Testis (tissue), 3 donors: ENCODE results near the gene NEMP2. TPM values are rescaled to one million over a fixed set of nuclear protein-coding genes. Genes with fewer than 3 reads are reported as not detected.

Source experiments
- DNase-seq: peaks from one replicate; pipeline ENCODE4 v3.0.0-alpha.2; 2019
- H3K27ac ChIP-seq, 2 donors: fragments of 200-600 bp; sonication (generic); one replicate each; pipeline ENCODE4 v1.5.1; 2019
- H3K27me3 ChIP-seq: fragments of 200-600 bp; sonication (generic); one replicate; pipeline ENCODE4 v1.5.1; 2019
- H3K36me3 ChIP-seq: fragments of 200-600 bp; sonication (generic); one replicate; pipeline ENCODE4 v1.5.1; 2017; ENCODE audit warnings: low read depth; ENCODE audit errors: missing control alignments
- H3K4me1 ChIP-seq: fragments of 200-600 bp; sonication (generic); one replicate; pipeline ENCODE4 v1.5.1; 2019
- H3K4me3 ChIP-seq, 2 donors: fragments of 200-600 bp; sonication (generic); one replicate each; pipeline ENCODE4 v1.5.1; 2017 to 2019
- H3K9me3 ChIP-seq: fragments of 200-600 bp; sonication (generic); one replicate; pipeline ENCODE4 v1.5.1; 2017
- CTCF ChIP-seq, 3 experiments: fragments of 450-650 bp in 2 of 3; fragments of 200-600 bp in 1 of 3; sonication (generic) in 1 of 3; IDR thresholded peaks; one replicate each; pipeline ENCODE4 v1.5.1; 2016 to 2019; ENCODE audit warnings: antibody characterized with exemption in 3 of 3, mild to moderate bottlenecking in 2 of 3, moderate library complexity in 1 of 3
- POLR2A ChIP-seq: fragments of 450-650 bp; IDR thresholded peaks from one replicate; pipeline ENCODE4 v1.6.1; 2017; ENCODE audit warnings: antibody characterized with exemption, mild to moderate bottlenecking, moderate library complexity
- WGBS, 2 donors: methylation state at CpG; one replicate each; pipeline ENCODE4 v1.1.5; 2018; 5-methylcytosine and 5-hydroxymethylcytosine counted together
- intact Hi-C: fragments of 100-400 bp; cut with DNase I; formaldehyde crosslinking; loops from one replicate; pipeline ENCODE4 v1.15.1; 2023; ENCODE audit warnings: low total_unique reads
- polyA plus RNA-seq: library from polyadenylated mRNA; stranded (reverse); fragments of 350-450 nt; fragmentation: Illumina TruSeq; extraction: RNeasy Lipid Tissue Mini Kit (QIAGEN cat#74804); gene quantifications from one replicate; pipeline ENCODE4 v1.2.3, GENCODE V29; 2014; ENCODE audit warnings: low read depth, low replicate concordance; ENCODE audit not compliant: insufficient read depth
- total RNA-seq, 2 donors: library from RNA; depleted of rRNA; stranded (reverse); fragments of >200 nt; gene quantifications; one replicate each; pipeline ENCODE4 v1.2.3, GENCODE V29; 2016

Gene NEMP2
- total and polyA plus RNA-seq, 3 donors from 2014 or later, result 8.1 to 32.0 (median 16.8) TPM

- intact Hi-C loops, result no loop called here
- Histone ChIP-seq H3K9me3 (no peaks in the 10 kb centered on the region), H3K4me1 (peaks cover 34% of the 10 kb centered on the region), H3K4me3 (no peak overlapping the region), H3K27ac (peak overlapping the region; percentile 83 to 89), H3K36me3 (no peaks in the 10 kb centered on the region), H3K27me3 (no peaks in the 10 kb centered on the region)
- DNase-seq, result no peak
- TF ChIP-seq CTCF (IDR thresholded peaks at IDR 0.05) (no peak), POLR2A (no peak)
- WGBS, 2 donors, result 52 to 62% methylated on average over 5 of the region's 5 CpGs
These were observed 67.6 kb downstream of the NEMP2 start for GRCh38 chr2:190466819-190467446.

- WGBS, 2 donors, result 63 to 74% methylated on average over 2 of the region's 2 CpGs
- no peaks in the 10 kb centered on the region for H3K36me3 ChIP-seq
- no peak overlapping the region for H3K27ac ChIP-seq
- H3K9me3 ChIP-seq, result no peaks in the 10 kb centered on the region
- H3K27me3 ChIP-seq, result no peaks in the 10 kb centered on the region
- no peak for TF ChIP-seq POLR2A
- no peak for TF ChIP-seq CTCF (IDR thresholded peaks at IDR 0.05)
- no peak overlapping the region for H3K4me3 ChIP-seq
- peaks cover 33% of the 10 kb centered on the region for H3K4me1 ChIP-seq
- DNase-seq, result no peak
- intact Hi-C loops, result no loop called here
These were observed 69.5 kb downstream of the NEMP2 start for GRCh38 chr2:190465060-190465459.

DNA sequence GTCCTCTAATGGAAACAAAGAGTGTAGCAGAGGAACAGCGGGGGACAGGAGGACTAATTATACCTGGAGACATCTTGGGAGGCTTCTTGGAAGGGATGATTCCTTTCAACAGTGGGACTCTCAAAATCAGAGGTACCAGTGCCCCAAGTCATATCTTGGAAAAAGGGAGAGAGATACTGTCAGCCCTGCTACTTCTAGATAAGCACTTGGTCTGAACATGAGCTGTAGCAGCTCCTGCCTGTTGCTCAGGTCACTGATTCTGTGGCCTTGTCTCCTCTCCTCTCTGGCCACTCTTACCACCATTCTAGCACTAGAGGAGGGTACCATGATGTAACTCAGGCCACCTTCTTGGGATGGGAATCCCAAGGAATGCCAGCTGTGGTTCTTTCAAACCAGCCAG is 71.9 kb downstream of the NEMP2 start:
- Histone ChIP-seq H3K27ac (no peak overlapping the region), H3K4me3 (no peak overlapping the region), H3K9me3 (no peaks in the 10 kb centered on the region), H3K27me3 (no peaks in the 10 kb centered on the region), H3K4me1 (peaks cover 9% of the 10 kb centered on the region), H3K36me3 (no peaks in the 10 kb centered on the region)
- intact Hi-C loops, result no loop called here
- DNase-seq, result no peak
- 100% methylated on average over 1 of the region's 1 CpG for WGBS, 2 donors
- TF ChIP-seq CTCF (IDR thresholded peaks at IDR 0.05) (no peak), POLR2A (no peak)

- intact Hi-C loops, result no loop called here
- Histone ChIP-seq H3K27me3 (no peaks in the 10 kb centered on the region), H3K36me3 (no peaks in the 10 kb centered on the region), H3K27ac (no peak overlapping the region), H3K9me3 (no peaks in the 10 kb centered on the region), H3K4me3 (no peak overlapping the region), H3K4me1 (peaks cover 6% of the 10 kb centered on the region)
- DNase-seq, result no peak
- 85 to 98% methylated on average over 2 of the region's 2 CpGs for WGBS, 2 donors
- no peak for TF ChIP-seq POLR2A
- TF ChIP-seq CTCF (IDR thresholded peaks at IDR 0.05), result no peak
These were observed 72.3 kb downstream of the NEMP2 start for GRCh38 chr2:190462181-190462580.

DNA sequence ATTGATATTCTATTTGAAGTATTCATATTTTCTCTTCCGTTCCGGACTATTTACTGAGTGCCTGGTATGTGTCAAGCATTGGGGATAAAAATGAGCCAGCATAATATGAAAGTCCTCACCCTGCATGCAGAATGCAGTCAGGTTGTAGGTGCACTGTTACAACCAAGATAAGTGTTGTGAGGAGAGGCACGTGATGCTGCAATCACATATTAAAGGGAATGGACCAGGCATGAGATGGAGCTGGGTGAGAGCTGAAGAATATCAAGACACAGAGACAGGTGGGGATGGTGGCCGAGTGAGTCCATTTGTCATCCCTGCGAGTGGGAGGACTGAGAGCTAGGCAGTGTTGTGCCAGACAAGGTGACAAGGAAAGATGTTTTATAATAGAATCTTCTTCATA is 74.0 kb downstream of the NEMP2 start:
- H3K9me3 ChIP-seq, result no peaks in the 10 kb centered on the region
- DNase-seq, result no peak
- 74 to 84% methylated on average over 5 of the region's 5 CpGs for WGBS, 2 donors
- no peaks in the 10 kb centered on the region for H3K4me1 ChIP-seq
- no peak for TF ChIP-seq CTCF (IDR thresholded peaks at IDR 0.05)
- TF ChIP-seq POLR2A, result no peak
- H3K27me3 ChIP-seq, result no peaks in the 10 kb centered on the region
- no peak overlapping the region for H3K27ac ChIP-seq
- H3K4me3 ChIP-seq, result no peak overlapping the region
- H3K36me3 ChIP-seq, result no peaks in the 10 kb centered on the region
- intact Hi-C loops, result no loop called here
